T-cell (primary cell): ENCODE data around the gene VAV2. TPM values are rescaled to one million over a fixed set of nuclear protein-coding genes. Genes with fewer than 3 reads are reported as not detected.

Experiments used
- ATAC-seq, 4 experiments: fragments of 200-7000 bp in 3 of 4; fragments of 150-1000 bp in 1 of 4; cut with Tn5 transposase; replicated peaks in 1 of 4; 1 replicate in 3 of 4; 2 replicates in 1 of 4; pipeline ENCODE4 v1.10.0; 2021; ENCODE audit warnings: moderate library complexity in 3 of 4, mild to moderate bottlenecking in 2 of 4, moderate number of reproducible peaks in 1 of 4
- CTCF ChIA-PET, 2 donors: fragments of 300-600 bp; sonication (Branson Sonifier 250); formaldehyde crosslinking; loops; one replicate each; lab custom pipeline; 2022; ENCODE audit warnings: antibody characterized with exemption in 2 of 2; lab: Charles Lee
- POLR2A ChIA-PET, 2 donors: fragments of 300-600 bp; sonication (Branson Sonifier 250); formaldehyde crosslinking; loops; one replicate each; lab custom pipeline; 2022; ENCODE audit warnings: antibody characterized with exemption in 2 of 2; lab: Charles Lee
- DNase-seq, 35 experiments: peaks; one replicate each; pipeline versions ENCODE4 v3.0.0 to v3.0.0-alpha.2; 2013 to 2023
- H3K27ac ChIP-seq: one replicate; pipeline ENCODE4 v1.5.1; 2013; ENCODE audit warnings: low read length
- H3K27me3 ChIP-seq, 2 experiments: replicated peaks in 1 of 2; 1 replicate in 1 of 2; 2 replicates in 1 of 2; pipeline versions ENCODE4 v1.6.1 to v1.7.0; 2013; ENCODE audit warnings: low read length in 1 of 2, mixed read lengths in 1 of 2; ENCODE audit not compliant: control insufficient read depth in 2 of 2, insufficient read depth in 2 of 2; ENCODE audit errors: extremely low read depth in 1 of 2
- H3K36me3 ChIP-seq, 2 donors: 1 replicate in 1 of 2; 2 replicates in 1 of 2; pipeline versions ENCODE4 v1.6.1 to v1.7.0; 2013; ENCODE audit warnings: low read length in 1 of 2; ENCODE audit not compliant: control insufficient read depth in 2 of 2, insufficient read depth in 1 of 2; ENCODE audit errors: extremely low read depth in 1 of 2
- H3K4me1 ChIP-seq, 2 experiments: 1 replicate in 1 of 2; 2 replicates in 1 of 2; pipeline versions ENCODE4 v1.6.1 to v1.7.0; 2013; ENCODE audit warnings: low read length in 2 of 2, mixed read lengths in 1 of 2; ENCODE audit not compliant: insufficient read depth in 2 of 2, control insufficient read depth in 1 of 2; ENCODE audit errors: extremely low read depth in 1 of 2
- H3K4me3 ChIP-seq, 2 donors: 1 replicate in 1 of 2; 2 replicates in 1 of 2; pipeline versions ENCODE4 v1.5.1 to v1.7.0; 2013; ENCODE audit warnings: mild to moderate bottlenecking in 2 of 2, low read length in 1 of 2, moderate library complexity in 1 of 2; ENCODE audit not compliant: control insufficient read depth in 1 of 2; ENCODE audit errors: extremely low read depth in 1 of 2
- H3K9me3 ChIP-seq: 2 replicates; pipeline ENCODE4 v1.7.0; 2013
- H3K27ac Mint-ChIP-seq, 2 donors: one replicate each; pipeline ENCODE4 v1.8.0; 2020 to 2021; ENCODE audit warnings: mild to moderate bottlenecking in 2 of 2, mixed read lengths in 2 of 2
- H3K27me3 Mint-ChIP-seq, 2 donors: one replicate each; pipeline ENCODE4 v1.8.0; 2021 to 2022; ENCODE audit warnings: mixed read lengths in 2 of 2
- H3K36me3 Mint-ChIP-seq: one replicate; pipeline ENCODE4 v1.8.0; 2021; ENCODE audit warnings: mixed read lengths
- H3K4me1 Mint-ChIP-seq, 3 donors: one replicate each; pipeline ENCODE4 v1.8.0; 2020 to 2022; ENCODE audit warnings: mixed read lengths in 3 of 3, mild to moderate bottlenecking in 1 of 3
- H3K4me3 Mint-ChIP-seq, 3 donors: one replicate each; pipeline ENCODE4 v1.8.0; 2020 to 2022; ENCODE audit warnings: mild to moderate bottlenecking in 3 of 3, mixed read lengths in 3 of 3, moderate library complexity in 3 of 3
- H3K9me3 Mint-ChIP-seq, 3 donors: one replicate each; pipeline ENCODE4 v1.8.0; 2020 to 2022; ENCODE audit warnings: mixed read lengths in 3 of 3
- WGBS: methylation state at CpG from one replicate; pipeline ENCODE4 v1.1.5; 2013; ENCODE audit warnings: missing lambda C conversion rate; ENCODE audit not compliant: insufficient coverage; 5-methylcytosine and 5-hydroxymethylcytosine counted together
- total RNA-seq, 35 experiments: library from RNA in 6 of 35; stranded (reverse) in 6 of 35; fragments of 120-200 nt in 1 of 35; gene quantifications; one replicate each; pipeline versions ENCODE4 v1.2.1 to v1.2.4 and lab custom pipeline; 2013 to 2026

Gene VAV2
- total RNA-seq, 5 donors from 2014 or later (not counting 1 experiment from before 2014, with no cell fraction given): 1.2 to 7.5 (median 4.9) TPM

GRCh38 chr9:133981589-133981957, 10.6 kb downstream of the VAV2 start:
- Mint-ChIP-seq H3K27ac (no peak overlapping the region), H3K27me3 (no peaks in the 10 kb centered on the region), H3K4me1 (no peaks in the 10 kb centered on the region), H3K4me3 (no peak overlapping the region), H3K9me3 (no peaks in the 10 kb centered on the region), H3K36me3 (no peaks in the 10 kb centered on the region)
- Histone ChIP-seq H3K4me1 (no peaks in the 10 kb centered on the region), H3K27me3 (peaks cover 0 to 4% of the 10 kb centered on the region in 2 experiments), H3K36me3 (no peaks in the 10 kb centered on the region), H3K9me3 (no peaks in the 10 kb centered on the region), H3K4me3 (no peak overlapping the region), H3K27ac (no peak overlapping the region)
- no peak for DNase-seq
- ATAC-seq: no peak
- POLR2A ChIA-PET: no interaction called here
- CTCF ChIA-PET: no interaction called here
- 90% methylated on average over 14 of the region's 14 CpGs for WGBS

GRCh38 chr9:133980864-133981588, 11.1 kb downstream of the VAV2 start:
- no peaks in the 10 kb centered on the region for H3K9me3 Mint-ChIP-seq
- Histone ChIP-seq H3K36me3 (no peaks in the 10 kb centered on the region), H3K9me3 (no peaks in the 10 kb centered on the region), H3K27ac (no peak overlapping the region), H3K4me1 (no peaks in the 10 kb centered on the region), H3K4me3 (no peak overlapping the region), H3K27me3 (peaks cover 0 to 4% of the 10 kb centered on the region in 2 experiments)
- no peaks in the 10 kb centered on the region for H3K36me3 Mint-ChIP-seq
- no peak overlapping the region for H3K27ac Mint-ChIP-seq
- ATAC-seq: no peak
- ChIA-PET CTCF (no interaction called here), POLR2A (no interaction called here)
- H3K4me1 Mint-ChIP-seq: no peaks in the 10 kb centered on the region
- 88% methylated on average over 17 of the region's 25 CpGs for WGBS
- H3K27me3 Mint-ChIP-seq: no peaks in the 10 kb centered on the region
- no peak for DNase-seq
- H3K4me3 Mint-ChIP-seq: no peak overlapping the region

- Mint-ChIP-seq H3K27ac (no peak overlapping the region), H3K9me3 (no peaks in the 10 kb centered on the region), H3K27me3 (no peaks in the 10 kb centered on the region), H3K4me1 (no peaks in the 10 kb centered on the region), H3K4me3 (no peak overlapping the region), H3K36me3 (no peaks in the 10 kb centered on the region)
- Histone ChIP-seq H3K27ac (no peak overlapping the region), H3K9me3 (no peaks in the 10 kb centered on the region), H3K36me3 (no peaks in the 10 kb centered on the region), H3K4me3 (no peak overlapping the region), H3K4me1 (no peaks in the 10 kb centered on the region), H3K27me3 (peaks cover 0 to 4% of the 10 kb centered on the region in 2 experiments)
- ChIA-PET POLR2A (no interaction called here), CTCF (no interaction called here)
- WGBS: 82% methylated on average over 17 of the region's 22 CpGs
- DNase-seq (no peak), ATAC-seq (no peak)
Observed at GRCh38 chr9:133979921-133980863, 11.9 kb downstream of the VAV2 start.

GRCh38 chr9:133979273-133979920, 12.7 kb downstream of the VAV2 start:
- H3K4me1 ChIP-seq: no peaks in the 10 kb centered on the region
- H3K9me3 ChIP-seq: no peaks in the 10 kb centered on the region
- peaks cover 0 to 4% of the 10 kb centered on the region in 2 experiments for H3K27me3 ChIP-seq
- Mint-ChIP-seq H3K9me3 (no peaks in the 10 kb centered on the region), H3K27me3 (no peaks in the 10 kb centered on the region), H3K4me3 (no peak overlapping the region), H3K36me3 (no peaks in the 10 kb centered on the region), H3K4me1 (no peaks in the 10 kb centered on the region), H3K27ac (no peak overlapping the region)
- POLR2A ChIA-PET: no interaction called here
- CTCF ChIA-PET: no interaction called here
- H3K36me3 ChIP-seq: no peaks in the 10 kb centered on the region
- ATAC-seq: no peak
- no peak overlapping the region for H3K4me3 ChIP-seq
- H3K27ac ChIP-seq: no peak overlapping the region
- DNase-seq: no peak
- 73% methylated on average over 32 of the region's 37 CpGs for WGBS

- Mint-ChIP-seq H3K4me3 (no peak overlapping the region), H3K27me3 (no peaks in the 10 kb centered on the region), H3K4me1 (no peaks in the 10 kb centered on the region), H3K27ac (no peak overlapping the region), H3K9me3 (no peaks in the 10 kb centered on the region), H3K36me3 (no peaks in the 10 kb centered on the region)
- DNase-seq (no peak), ATAC-seq (no peak)
- Histone ChIP-seq H3K4me3 (no peak overlapping the region), H3K27ac (no peak overlapping the region), H3K27me3 (peaks cover 0 to 4% of the 10 kb centered on the region in 2 experiments), H3K4me1 (no peaks in the 10 kb centered on the region), H3K36me3 (no peaks in the 10 kb centered on the region), H3K9me3 (no peaks in the 10 kb centered on the region)
- ChIA-PET POLR2A (no interaction called here), CTCF (interaction anchor here in 1 of 2 donors (0.6 kb wide), 1 partner anchor 742 kb away, joined by 3 read pairs; no protein-coding TSS in a partner anchor)
- 82% methylated on average over 13 of the region's 16 CpGs for WGBS
Observed at GRCh38 chr9:133978899-133979272, 13.2 kb downstream of the VAV2 start.

GRCh38 chr9:133978226-133978898, 13.8 kb downstream of the VAV2 start:
- Mint-ChIP-seq H3K36me3 (no peaks in the 10 kb centered on the region), H3K27me3 (no peaks in the 10 kb centered on the region), H3K4me3 (no peak overlapping the region), H3K27ac (no peak overlapping the region), H3K4me1 (peaks cover 0 to 3% (median 0%) of the 10 kb centered on the region in 3 donors), H3K9me3 (no peaks in the 10 kb centered on the region)
- WGBS: 85% methylated on average over 6 of the region's 13 CpGs
- Histone ChIP-seq H3K4me1 (no peaks in the 10 kb centered on the region), H3K27me3 (peaks cover 0 to 4% of the 10 kb centered on the region in 2 experiments), H3K27ac (no peak overlapping the region), H3K36me3 (no peaks in the 10 kb centered on the region), H3K4me3 (no peak overlapping the region), H3K9me3 (no peaks in the 10 kb centered on the region)
- no peak for ATAC-seq
- POLR2A ChIA-PET: no interaction called here
- CTCF ChIA-PET: interaction anchor here in 1 of 2 donors (0.6 kb wide), 1 partner anchor 741 kb away, joined by 3 read pairs; no protein-coding TSS in a partner anchor
- DNase-seq: no peak
